Esophagus muscularis mucosa (tissue), 3 donors: ENCODE measurements around the gene OLFM2.
A peak's percentile ranks its signal among the peaks of the same experiment; 100 is the strongest.

Experiments
- POLR2A ChIP-seq: fragments of 450-650 bp; IDR thresholded peaks from one replicate; pipeline ENCODE4 v1.6.1; 2017; ENCODE audit warnings: antibody characterized with exemption, moderate library complexity, mild to moderate bottlenecking, low read depth
- TF ChIP-seq, protein P1 (sequence below), 3 experiments: fragments of 200-600 bp in 2 of 3; fragments of 450-650 bp in 1 of 3; sonication (generic) in 2 of 3; IDR thresholded peaks; one replicate each; pipeline ENCODE4 v1.5.1; 2017 to 2019; ENCODE audit warnings: antibody characterized with exemption in 3 of 3, mild to moderate bottlenecking in 2 of 3, moderate library complexity in 1 of 3

DNA sequence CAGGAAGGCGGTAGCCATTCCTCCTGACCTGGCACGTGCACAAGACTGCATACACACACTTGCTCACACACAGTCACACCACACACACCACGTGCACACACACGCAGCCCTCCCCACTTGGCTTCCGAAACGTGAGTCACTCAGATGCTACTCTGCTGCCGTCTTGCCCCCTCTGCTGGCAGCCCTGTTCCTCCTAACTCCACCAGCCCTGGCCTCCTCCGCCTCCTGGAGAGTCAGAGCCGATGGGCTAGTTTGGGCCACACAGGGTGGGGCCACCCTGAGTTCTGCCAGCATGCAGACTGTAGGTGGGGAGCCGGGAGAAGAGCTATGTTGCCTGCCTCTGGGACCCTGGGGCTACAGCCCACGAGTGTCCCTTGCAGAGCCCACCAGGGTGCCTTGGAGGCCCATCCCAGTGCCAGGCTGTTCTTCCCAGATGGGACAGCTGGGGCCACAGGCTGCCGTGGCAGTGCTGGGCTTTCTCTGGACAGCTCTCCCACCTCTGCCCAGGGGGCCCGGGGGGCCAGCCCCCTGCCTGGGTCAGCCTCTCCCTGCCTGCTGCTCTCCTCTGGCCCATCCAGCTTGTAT, 89.1 kb downstream of the OLFM2 start:
- TF ChIP-seq, protein P1, sequence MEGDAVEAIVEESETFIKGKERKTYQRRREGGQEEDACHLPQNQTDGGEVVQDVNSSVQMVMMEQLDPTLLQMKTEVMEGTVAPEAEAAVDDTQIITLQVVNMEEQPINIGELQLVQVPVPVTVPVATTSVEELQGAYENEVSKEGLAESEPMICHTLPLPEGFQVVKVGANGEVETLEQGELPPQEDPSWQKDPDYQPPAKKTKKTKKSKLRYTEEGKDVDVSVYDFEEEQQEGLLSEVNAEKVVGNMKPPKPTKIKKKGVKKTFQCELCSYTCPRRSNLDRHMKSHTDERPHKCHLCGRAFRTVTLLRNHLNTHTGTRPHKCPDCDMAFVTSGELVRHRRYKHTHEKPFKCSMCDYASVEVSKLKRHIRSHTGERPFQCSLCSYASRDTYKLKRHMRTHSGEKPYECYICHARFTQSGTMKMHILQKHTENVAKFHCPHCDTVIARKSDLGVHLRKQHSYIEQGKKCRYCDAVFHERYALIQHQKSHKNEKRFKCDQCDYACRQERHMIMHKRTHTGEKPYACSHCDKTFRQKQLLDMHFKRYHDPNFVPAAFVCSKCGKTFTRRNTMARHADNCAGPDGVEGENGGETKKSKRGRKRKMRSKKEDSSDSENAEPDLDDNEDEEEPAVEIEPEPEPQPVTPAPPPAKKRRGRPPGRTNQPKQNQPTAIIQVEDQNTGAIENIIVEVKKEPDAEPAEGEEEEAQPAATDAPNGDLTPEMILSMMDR (IDR thresholded peaks at IDR 0.05) = peak in 1 of 3 experiments; percentile 35
- TF ChIP-seq POLR2A = no peak
